22Rv1 (cell line): ENCODE results near the gene ATAT1.

Source experiments
- CTCF ChIP-seq: fragments of 450-650 bp; IDR thresholded peaks from 2 replicates; pipeline ENCODE4 v1.5.1; 2017; ENCODE audit warnings: mild to moderate bottlenecking
- ZFX ChIP-seq: fragments of 450-650 bp; IDR thresholded peaks from 2 replicates; pipeline ENCODE4 v1.6.1; 2017; ENCODE audit warnings: antibody characterized with exemption, borderline replicate concordance

GRCh38 chr6:30655743-30656094 lies 29.0 kb downstream of the ATAT1 start:
- no peak for TF ChIP-seq CTCF
- no peak for TF ChIP-seq ZFX
